OCI-LY7 (cell line): Measurements from ENCODE around the gene PRLR. TPM values are rescaled to one million over a fixed set of nuclear protein-coding genes. Genes with fewer than 3 reads are reported as not detected.

ENCODE experiments used
- BruUV-seq: library from RNA; stranded (reverse); fragments of 400-500 nt; replicated peaks from 2 replicates; lab custom pipeline; 2021; lab: Mats Ljungman, UMichigan
- CTCF ChIA-PET: fragments of 300-600 bp; sonication (Branson Sonifier 250); formaldehyde crosslinking; loops from one replicate; lab custom pipeline; 2022; ENCODE audit warnings: antibody characterized with exemption; ENCODE audit not compliant: unreplicated experiment; lab: Charles Lee
- POLR2A ChIA-PET: fragments of 300-600 bp; sonication (Branson Sonifier 250); formaldehyde crosslinking; loops from one replicate; lab custom pipeline; 2022; ENCODE audit warnings: antibody characterized with exemption; lab: Charles Lee
- DNase-seq: peaks from one replicate; pipeline ENCODE4 v3.0.0-alpha.2; 2015; ENCODE audit warnings: low spot score
- H2AFZ ChIP-seq: fragments of 200-600 bp; sonication (generic), shearing (Covaris generic); 2 replicates; pipeline ENCODE4 v1.6.1; 2014; ENCODE audit warnings: mild to moderate bottlenecking, antibody characterized with exemption, low read length, moderate library complexity
- H3K27ac ChIP-seq: fragments of 200-600 bp; sonication (generic); 2 replicates; pipeline ENCODE4 v1.5.1; 2014; ENCODE audit warnings: mixed run types, low read depth, mild to moderate bottlenecking, moderate library complexity, low read length, inconsistent platforms; ENCODE audit not compliant: poor library complexity, severe bottlenecking
- H3K36me3 ChIP-seq: fragments of 200-600 bp; sonication (generic); 2 replicates; pipeline ENCODE4 v1.6.1; 2014; ENCODE audit warnings: mild to moderate bottlenecking, antibody characterized with exemption, low read length, moderate library complexity, mixed read lengths; ENCODE audit not compliant: insufficient read depth
- H3K4me1 ChIP-seq: fragments of 200-600 bp; sonication (generic); 2 replicates; pipeline ENCODE4 v1.5.1; 2014; ENCODE audit warnings: mild to moderate bottlenecking, low read length; ENCODE audit not compliant: insufficient read depth, poor library complexity, severe bottlenecking
- H3K4me2 ChIP-seq: fragments of 200-600 bp; sonication (generic); 2 replicates; pipeline ENCODE4 v1.6.1; 2014; ENCODE audit warnings: mild to moderate bottlenecking, low read length
- H3K4me3 ChIP-seq: fragments of 200-600 bp; sonication (generic); 2 replicates; pipeline ENCODE4 v1.5.1; 2014; ENCODE audit warnings: mild to moderate bottlenecking, low read depth, low read length; ENCODE audit not compliant: poor library complexity, severe bottlenecking
- H3K79me2 ChIP-seq: fragments of 200-600 bp; sonication (generic); 2 replicates; pipeline ENCODE4 v1.6.1; 2016; ENCODE audit warnings: low read depth, mild to moderate bottlenecking, low read length, moderate library complexity, mixed read lengths; ENCODE audit not compliant: insufficient read depth
- H3K9me2 ChIP-seq: fragments of 200-600 bp; sonication (generic); 2 replicates; pipeline ENCODE4 v1.6.1; 2016; ENCODE audit warnings: mild to moderate bottlenecking, low read length, mixed read lengths; ENCODE audit not compliant: insufficient read depth
- H3K9me3 ChIP-seq: fragments of 200-600 bp; sonication (generic); 2 replicates; pipeline ENCODE4 v1.6.1; 2014; ENCODE audit warnings: mild to moderate bottlenecking, mixed run types, low read length, mixed read lengths
- H4K20me1 ChIP-seq: fragments of 200-600 bp; sonication (generic); 2 replicates; pipeline ENCODE4 v1.6.1; 2014; ENCODE audit warnings: mild to moderate bottlenecking, antibody characterized with exemption, low read length, moderate library complexity, mixed read lengths; ENCODE audit not compliant: insufficient read depth
- EZH2phosphoT487 ChIP-seq: fragments of 200-600 bp; sonication (generic); IDR thresholded peaks from 2 replicates; pipeline ENCODE4 v1.6.1; 2018; ENCODE audit warnings: low read depth, borderline replicate concordance, mild to moderate bottlenecking, mixed run types, antibody characterized with exemption, low read length, moderate library complexity, mixed read lengths
- intact Hi-C: fragments of 100-400 bp; cut with micrococcal nuclease; formaldehyde crosslinking; loops from one replicate; pipeline ENCODE4 v1.10.0; 2022; ENCODE audit not compliant: unreplicated experiment
- total RNA-seq, 2 experiments: library from RNA; depleted of rRNA in 1 of 2; stranded (reverse); fragments of >200 nt in 1 of 2; shearing (Covaris generic) in 1 of 2; gene quantifications; 2 replicates each; pipeline ENCODE4 v1.2.3, GENCODE V29; 2014 to 2022
- TF ChIP-seq, protein P1 (sequence below): fragments of 200-600 bp; sonication (generic); conservative IDR thresholded peaks from 2 replicates; pipeline ENCODE4 v1.5.1; 2014; ENCODE audit warnings: mild to moderate bottlenecking, antibody characterized with exemption, low read length, moderate library complexity, mixed read lengths

The PRLR gene
- total RNA-seq, 2 experiments from 2014 or later: not detected

DNA sequence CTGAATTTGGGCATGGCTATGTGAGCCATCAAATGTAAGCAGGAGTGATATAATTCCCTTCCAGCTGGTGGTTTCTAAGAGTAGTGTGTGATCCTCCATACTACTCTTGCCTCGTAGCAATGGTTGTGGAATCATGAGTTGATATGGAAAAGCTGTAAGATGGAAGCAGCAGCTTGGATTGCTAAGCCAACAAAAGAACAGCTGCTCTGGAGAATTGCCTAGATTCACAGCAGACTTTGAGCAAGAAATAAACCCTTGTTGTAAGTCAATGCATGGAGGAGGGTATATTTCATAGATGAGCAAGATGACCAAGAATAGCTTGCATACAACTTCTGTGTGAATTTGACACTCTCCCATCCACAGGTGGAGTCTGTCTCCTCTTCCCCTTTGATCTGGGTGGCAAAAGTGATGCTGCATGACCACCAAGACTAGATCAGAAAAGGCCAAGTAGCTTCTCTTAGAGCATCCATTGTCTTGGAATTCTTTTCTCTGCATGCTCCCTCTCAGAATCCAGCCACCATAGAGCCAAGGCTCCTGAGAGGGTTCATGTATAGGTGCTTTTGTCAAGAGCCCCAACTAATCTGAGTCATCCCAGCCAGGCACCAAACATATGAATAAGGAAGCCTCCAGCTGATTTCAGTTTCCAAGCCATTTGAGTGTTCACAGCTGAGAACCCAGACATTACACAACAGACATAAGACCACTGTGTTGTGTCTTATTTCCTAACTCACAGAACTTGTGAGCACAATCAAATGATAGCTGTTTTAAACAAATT lies 79.0 kb downstream of the PRLR start:
- Histone ChIP-seq H3K36me3 (no peaks in the 10 kb centered on the region), H3K27ac (no peak overlapping the region), H3K9me3 (no peaks in the 10 kb centered on the region), H4K20me1 (no peaks in the 10 kb centered on the region), H3K4me3 (no peak overlapping the region), H3K79me2 (no peaks in the 10 kb centered on the region), H3K4me2 (no peak overlapping the region), H3K9me2 (no peaks in the 10 kb centered on the region), H2AFZ (no peak overlapping the region), H3K4me1 (no peaks in the 10 kb centered on the region)
- CTCF ChIA-PET: no interaction called here
- no TSS peak for BruUV-seq
- no peak for DNase-seq
- POLR2A ChIA-PET: interaction anchor here (0.6 kb wide), 1 partner anchor 1308 kb away, joined by 3 read pairs; no protein-coding TSS in a partner anchor
- intact Hi-C loops: no loop called here
- TF ChIP-seq EZH2phosphoT487: no peak
- TF ChIP-seq, protein P1, sequence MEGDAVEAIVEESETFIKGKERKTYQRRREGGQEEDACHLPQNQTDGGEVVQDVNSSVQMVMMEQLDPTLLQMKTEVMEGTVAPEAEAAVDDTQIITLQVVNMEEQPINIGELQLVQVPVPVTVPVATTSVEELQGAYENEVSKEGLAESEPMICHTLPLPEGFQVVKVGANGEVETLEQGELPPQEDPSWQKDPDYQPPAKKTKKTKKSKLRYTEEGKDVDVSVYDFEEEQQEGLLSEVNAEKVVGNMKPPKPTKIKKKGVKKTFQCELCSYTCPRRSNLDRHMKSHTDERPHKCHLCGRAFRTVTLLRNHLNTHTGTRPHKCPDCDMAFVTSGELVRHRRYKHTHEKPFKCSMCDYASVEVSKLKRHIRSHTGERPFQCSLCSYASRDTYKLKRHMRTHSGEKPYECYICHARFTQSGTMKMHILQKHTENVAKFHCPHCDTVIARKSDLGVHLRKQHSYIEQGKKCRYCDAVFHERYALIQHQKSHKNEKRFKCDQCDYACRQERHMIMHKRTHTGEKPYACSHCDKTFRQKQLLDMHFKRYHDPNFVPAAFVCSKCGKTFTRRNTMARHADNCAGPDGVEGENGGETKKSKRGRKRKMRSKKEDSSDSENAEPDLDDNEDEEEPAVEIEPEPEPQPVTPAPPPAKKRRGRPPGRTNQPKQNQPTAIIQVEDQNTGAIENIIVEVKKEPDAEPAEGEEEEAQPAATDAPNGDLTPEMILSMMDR: no peak

DNA sequence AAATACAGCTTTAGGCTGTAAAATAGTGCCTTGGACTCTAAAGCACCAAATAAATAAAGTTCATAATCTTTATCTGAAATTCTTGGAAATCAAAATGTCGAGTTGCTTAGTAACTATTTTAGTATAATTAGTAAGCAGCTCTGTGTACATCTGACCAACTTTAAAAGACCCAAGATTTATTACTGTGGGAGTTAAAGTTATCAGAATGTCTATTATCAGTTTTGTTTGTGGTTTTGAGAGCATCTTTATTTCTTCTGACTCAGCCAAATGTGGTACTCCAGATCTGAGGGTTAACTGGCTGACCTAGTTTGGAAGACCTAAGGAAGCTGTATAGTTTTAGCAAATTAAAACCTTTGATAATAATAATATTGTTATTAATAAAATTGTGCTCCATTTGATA lies 81.2 kb downstream of the PRLR start:
- Histone ChIP-seq H3K4me2 (no peak overlapping the region), H3K4me1 (no peaks in the 10 kb centered on the region), H2AFZ (no peak overlapping the region), H4K20me1 (no peaks in the 10 kb centered on the region), H3K9me3 (no peaks in the 10 kb centered on the region), H3K36me3 (no peaks in the 10 kb centered on the region), H3K27ac (no peak overlapping the region), H3K4me3 (no peak overlapping the region), H3K9me2 (no peaks in the 10 kb centered on the region), H3K79me2 (no peaks in the 10 kb centered on the region)
- TF ChIP-seq, protein P1: no peak
- no peak for TF ChIP-seq EZH2phosphoT487
- intact Hi-C loops: no loop called here
- ChIA-PET CTCF (no interaction called here), POLR2A (interaction anchor here (0.6 to 1.0 kb wide), 2 partner anchors 16 to 330 kb away, joined by 3 read pairs; no protein-coding TSS in a partner anchor)
- no peak for DNase-seq
- BruUV-seq: no TSS peak

DNA sequence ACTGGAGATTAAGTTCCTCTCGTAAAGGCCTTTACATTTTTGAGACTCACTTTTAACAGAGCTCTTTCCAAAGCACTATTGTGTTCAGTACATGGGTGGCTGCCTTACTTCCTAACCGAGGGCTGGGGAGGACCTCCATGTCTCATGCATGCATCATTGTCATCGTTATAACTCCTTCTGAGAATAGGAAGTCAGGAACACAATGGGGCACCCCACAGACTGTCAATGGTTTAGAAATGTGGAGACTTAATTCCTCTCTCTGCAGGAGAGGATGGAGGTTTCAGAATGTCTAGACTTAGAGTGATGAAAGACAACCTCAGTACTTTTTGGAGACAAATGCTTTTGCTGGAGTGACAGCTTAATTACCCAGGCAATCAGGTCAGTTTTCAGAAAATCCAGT lies 83.9 kb downstream of the PRLR start:
- intact Hi-C loops: no loop called here
- Histone ChIP-seq H3K79me2 (no peaks in the 10 kb centered on the region), H4K20me1 (no peaks in the 10 kb centered on the region), H3K9me2 (no peaks in the 10 kb centered on the region), H3K4me2 (no peak overlapping the region), H3K9me3 (no peaks in the 10 kb centered on the region), H3K27ac (no peak overlapping the region), H2AFZ (no peak overlapping the region), H3K36me3 (no peaks in the 10 kb centered on the region), H3K4me3 (no peak overlapping the region), H3K4me1 (no peaks in the 10 kb centered on the region)
- no TSS peak for BruUV-seq
- DNase-seq: no peak
- TF ChIP-seq, protein P1: no peak
- ChIA-PET POLR2A (no interaction called here), CTCF (no interaction called here)
